Loucy (cell line): ENCODE data around the gene THBS1.

ENCODE experiments used
- H2AFZ ChIP-seq: fragments of 200-600 bp; sonication (generic); 2 replicates; pipeline ENCODE4 v1.6.0; 2016; ENCODE audit warnings: antibody characterized with exemption, mild to moderate bottlenecking, low read length, moderate library complexity
- H3F3A ChIP-seq: fragments of 200-600 bp; 2 replicates; pipeline ENCODE4 v1.6.0; 2016; ENCODE audit warnings: antibody characterized with exemption, low read depth, mild to moderate bottlenecking
- H3K27me3 ChIP-seq: fragments of 200-600 bp; sonication (generic); 2 replicates; pipeline ENCODE4 v1.6.1; 2014; ENCODE audit warnings: low read length, mild to moderate bottlenecking; ENCODE audit not compliant: insufficient read depth, poor library complexity, severe bottlenecking
- H3K36me3 ChIP-seq: fragments of 200-600 bp; sonication (generic); 2 replicates; pipeline ENCODE4 v1.6.1; 2016; ENCODE audit warnings: low read length; ENCODE audit not compliant: insufficient read depth
- H3K4me1 ChIP-seq: fragments of 200-600 bp; sonication (generic); 2 replicates; pipeline ENCODE4 v1.5.1; 2014; ENCODE audit warnings: low read length, mild to moderate bottlenecking; ENCODE audit not compliant: insufficient read depth, poor library complexity, severe bottlenecking
- H3K4me2 ChIP-seq: fragments of 200-600 bp; sonication (generic); 2 replicates; pipeline ENCODE4 v1.6.0; 2014; ENCODE audit warnings: antibody characterized with exemption, low read length, low read depth, mild to moderate bottlenecking; ENCODE audit not compliant: poor library complexity, severe bottlenecking
- H3K4me3 ChIP-seq: fragments of 200-600 bp; sonication (generic); 2 replicates; pipeline ENCODE4 v1.5.1; 2014; ENCODE audit warnings: low read length, mild to moderate bottlenecking, mixed read lengths; ENCODE audit not compliant: poor library complexity, severe bottlenecking
- H3K79me2 ChIP-seq: fragments of 200-600 bp; sonication (generic); 2 replicates; pipeline ENCODE4 v1.6.1; 2014; ENCODE audit warnings: low read length; ENCODE audit not compliant: insufficient read depth
- H3K9ac ChIP-seq: fragments of 200-600 bp; sonication (generic); 2 replicates; pipeline ENCODE4 v1.6.0; 2014; ENCODE audit warnings: mild to moderate bottlenecking, low read depth, low read length, moderate library complexity; ENCODE audit not compliant: poor library complexity, severe bottlenecking
- H3K9me2 ChIP-seq: fragments of 200-600 bp; sonication (generic); replicated peaks from 2 replicates; pipeline ENCODE4 v1.6.1; 2016; ENCODE audit warnings: low read depth, low read length, mixed read lengths
- H3K9me3 ChIP-seq: fragments of 200-600 bp; sonication (generic); 2 replicates; pipeline ENCODE4 v1.6.1; 2014; ENCODE audit warnings: mild to moderate bottlenecking, antibody characterized with exemption, low read length, low read depth; ENCODE audit not compliant: insufficient read depth
- H4K20me1 ChIP-seq: fragments of 200-600 bp; sonication (generic); 2 replicates; pipeline ENCODE4 v1.6.0; 2014; ENCODE audit warnings: antibody characterized with exemption, low read length, mild to moderate bottlenecking; ENCODE audit not compliant: insufficient read depth, poor library complexity, severe bottlenecking
- CTCF ChIP-seq: fragments of 200-600 bp; sonication (generic); conservative IDR thresholded peaks from 2 replicates; pipeline ENCODE4 v1.5.1; 2014; ENCODE audit warnings: mild to moderate bottlenecking, antibody characterized with exemption, low read length
- EZH2phosphoT487 ChIP-seq: fragments of 200-600 bp; IDR thresholded peaks from 2 replicates; pipeline ENCODE4 v1.6.1; 2018; ENCODE audit warnings: antibody characterized with exemption, mild to moderate bottlenecking, moderate library complexity, borderline replicate concordance

Gene THBS1

GRCh38 chr15:39586387-39587095, 5.7 kb downstream of the THBS1 start:
- H3K36me3 ChIP-seq, result no peaks in the 10 kb centered on the region
- H3K9me3 ChIP-seq, result no peaks in the 10 kb centered on the region
- H2AFZ ChIP-seq, result no peak overlapping the region
- no peaks in the 10 kb centered on the region for H4K20me1 ChIP-seq
- H3F3A ChIP-seq, result no peaks in the 10 kb centered on the region
- no peaks in the 10 kb centered on the region for H3K9me2 ChIP-seq
- no peak overlapping the region for H3K4me2 ChIP-seq
- H3K4me1 ChIP-seq, result peaks cover 10% of the 10 kb centered on the region
- H3K79me2 ChIP-seq, result no peaks in the 10 kb centered on the region
- no peak overlapping the region for H3K4me3 ChIP-seq
- TF ChIP-seq EZH2phosphoT487, result no peak
- TF ChIP-seq CTCF, result no peak
- no peak overlapping the region for H3K9ac ChIP-seq
- no peaks in the 10 kb centered on the region for H3K27me3 ChIP-seq

DNA sequence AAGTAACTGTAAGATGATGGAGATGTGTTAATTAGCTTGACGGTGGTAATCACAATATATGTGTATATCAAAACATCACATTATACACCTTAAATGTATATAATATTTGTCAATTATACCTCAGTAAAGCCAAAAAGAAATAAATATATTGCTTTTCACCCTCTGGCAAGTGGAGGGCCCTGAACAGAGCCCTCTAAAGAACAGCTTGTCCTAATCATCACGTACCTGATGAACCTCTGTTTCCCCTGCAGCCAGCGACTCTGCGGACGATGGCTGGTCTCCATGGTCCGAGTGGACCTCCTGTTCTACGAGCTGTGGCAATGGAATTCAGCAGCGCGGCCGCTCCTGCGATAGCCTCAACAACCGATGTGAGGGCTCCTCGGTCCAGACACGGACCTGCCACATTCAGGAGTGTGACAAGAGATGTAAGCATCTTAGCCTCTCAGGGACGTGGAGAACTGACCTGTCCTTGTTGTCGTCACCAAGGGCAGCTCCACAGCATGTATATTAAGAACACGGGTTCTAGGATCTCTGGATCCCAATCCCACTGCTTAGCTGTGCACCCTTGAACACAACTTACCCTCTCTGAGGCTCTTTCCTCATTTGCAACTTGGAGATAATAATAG, 6.3 kb downstream of the THBS1 start:
- Histone ChIP-seq H3K79me2 (no peaks in the 10 kb centered on the region), H3K4me1 (peaks cover 10% of the 10 kb centered on the region), H3K4me2 (no peak overlapping the region), H3K4me3 (no peak overlapping the region), H3K36me3 (no peaks in the 10 kb centered on the region), H2AFZ (no peak overlapping the region), H4K20me1 (no peaks in the 10 kb centered on the region), H3F3A (no peaks in the 10 kb centered on the region), H3K9me2 (no peaks in the 10 kb centered on the region), H3K9me3 (no peaks in the 10 kb centered on the region), H3K9ac (no peak overlapping the region), H3K27me3 (no peaks in the 10 kb centered on the region)
- TF ChIP-seq CTCF, result no peak
- TF ChIP-seq EZH2phosphoT487, result no peak

- Histone ChIP-seq H3K9ac (no peak overlapping the region), H3K4me1 (peaks cover 10% of the 10 kb centered on the region), H3K4me2 (no peak overlapping the region), H3F3A (no peaks in the 10 kb centered on the region), H3K79me2 (no peaks in the 10 kb centered on the region), H4K20me1 (no peaks in the 10 kb centered on the region), H3K9me3 (no peaks in the 10 kb centered on the region), H3K9me2 (no peaks in the 10 kb centered on the region), H3K4me3 (no peak overlapping the region), H2AFZ (no peak overlapping the region), H3K27me3 (no peaks in the 10 kb centered on the region), H3K36me3 (no peaks in the 10 kb centered on the region)
- TF ChIP-seq CTCF (no peak), EZH2phosphoT487 (no peak)
These were observed 7.1 kb downstream of the THBS1 start for GRCh38 chr15:39587731-39588530.
